Panc1 (cell line): ENCODE results near the gene HS3ST5. TPM values are rescaled to one million over a fixed set of nuclear protein-coding genes. Genes with fewer than 3 reads are reported as not detected.

Experiments used
- ATAC-seq: fragments of 200-7000 bp; cut with Tn5 transposase; 2 replicates; pipeline ENCODE4 v1.9.1; 2020; ENCODE audit warnings: mild to moderate bottlenecking, moderate library complexity
- BruUV-seq: library from RNA; stranded (reverse); fragments of 400-500 nt; replicated peaks from 2 replicates; lab custom pipeline; 2021; lab: Mats Ljungman, UMichigan
- CTCF ChIA-PET: fragments of 300-600 bp; sonication (Branson Sonifier 250); formaldehyde crosslinking; loops from one replicate; lab custom pipeline; 2022; ENCODE audit warnings: antibody characterized with exemption; lab: Charles Lee
- POLR2A ChIA-PET: fragments of 300-600 bp; sonication (Branson Sonifier 250); formaldehyde crosslinking; loops from one replicate; lab custom pipeline; 2022; ENCODE audit warnings: antibody characterized with exemption; lab: Charles Lee
- DNase-seq: peaks from one replicate; pipeline ENCODE4 v3.0.0-alpha.2; 2010; ENCODE audit warnings: low read depth, low spot score
- H3K27ac ChIP-seq: 2 replicates; pipeline ENCODE4 v1.5.1; 2011; ENCODE audit warnings: mild to moderate bottlenecking, low read length, inconsistent platforms
- H3K27me3 ChIP-seq: fragments of 200-500 bp; sonication (Bioruptor generic); 2 replicates; pipeline ENCODE4 v1.6.0; 2014; ENCODE audit warnings: low read length, inconsistent platforms; ENCODE audit not compliant: control insufficient read depth, insufficient read depth
- H3K36me3 ChIP-seq: fragments of 200-500 bp; sonication (Bioruptor generic); 2 replicates; pipeline ENCODE4 v1.5.1; 2014; ENCODE audit warnings: inconsistent platforms, mild to moderate bottlenecking, low read length, moderate library complexity; ENCODE audit not compliant: control insufficient read depth, insufficient read depth
- H3K4me1 ChIP-seq: 2 replicates; pipeline ENCODE4 v1.5.1; 2011; ENCODE audit warnings: inconsistent platforms, mild to moderate bottlenecking, low read length, moderate library complexity; ENCODE audit not compliant: control insufficient read depth, insufficient read depth
- H3K4me3 ChIP-seq, 2 experiments: 2 replicates each; pipeline ENCODE4 v1.5.1; 2011 to 2012; ENCODE audit warnings: low read depth in 2 of 2, low read length in 2 of 2, mild to moderate bottlenecking in 2 of 2, inconsistent platforms in 1 of 2, moderate library complexity in 1 of 2
- H3K9me3 ChIP-seq: fragments of 200-500 bp; sonication (Bioruptor generic); 2 replicates; pipeline ENCODE4 v1.5.1; 2014; ENCODE audit warnings: low read depth, mild to moderate bottlenecking, inconsistent platforms, low read length, moderate library complexity; ENCODE audit not compliant: control insufficient read depth, insufficient read depth
- POLR2AphosphoS5 ChIP-seq: IDR thresholded peaks from 2 replicates; pipeline ENCODE4 v1.6.1; 2012; ENCODE audit warnings: mild to moderate bottlenecking, low read depth, low read length, moderate library complexity
- SIN3A ChIP-seq: IDR thresholded peaks from 2 replicates; pipeline ENCODE4 v1.6.1; 2012; ENCODE audit warnings: low read depth, mild to moderate bottlenecking, low read length, moderate library complexity, borderline replicate concordance; ENCODE audit not compliant: insufficient read depth
- TCF7L2 ChIP-seq: IDR thresholded peaks from 2 replicates; pipeline ENCODE4 v1.6.1; 2011; ENCODE audit warnings: mild to moderate bottlenecking, low read depth, low read length, inconsistent platforms
- in situ Hi-C: cut with HindIII; loops from 2 replicates; pipeline ENCODE4 v1.10.0; 2016; ENCODE audit warnings: low sequenced_read_pairs, low pct_unique_long_range_greater_than_20kb
- intact Hi-C: fragments of 100-400 bp; cut with micrococcal nuclease; formaldehyde crosslinking; loops from one replicate; pipeline ENCODE4 v1.10.0; 2022; ENCODE audit not compliant: unreplicated experiment
- total RNA-seq: library from RNA; stranded (reverse); gene quantifications from one replicate; pipeline ENCODE4 v1.2.1, GENCODE V29; 2021; ENCODE audit not compliant: unreplicated experiment
- TF ChIP-seq, protein P1 (sequence below): fragments of 450-650 bp; IDR thresholded peaks from 2 replicates; pipeline ENCODE4 v1.5.1; 2017; ENCODE audit warnings: mild to moderate bottlenecking
- TF ChIP-seq, protein P2 (sequence below), 2 experiments: IDR thresholded peaks; 2 replicates each; pipeline ENCODE4 v1.6.1; 2011 to 2012; ENCODE audit warnings: low read depth in 2 of 2, control low read depth in 1 of 2, low read length in 1 of 2, mild to moderate bottlenecking in 1 of 2, moderate library complexity in 1 of 2; ENCODE audit not compliant: insufficient read depth in 1 of 2

The HS3ST5 gene
- total RNA-seq, 1 experiment from 2014 or later, result 0.05 TPM

DNA sequence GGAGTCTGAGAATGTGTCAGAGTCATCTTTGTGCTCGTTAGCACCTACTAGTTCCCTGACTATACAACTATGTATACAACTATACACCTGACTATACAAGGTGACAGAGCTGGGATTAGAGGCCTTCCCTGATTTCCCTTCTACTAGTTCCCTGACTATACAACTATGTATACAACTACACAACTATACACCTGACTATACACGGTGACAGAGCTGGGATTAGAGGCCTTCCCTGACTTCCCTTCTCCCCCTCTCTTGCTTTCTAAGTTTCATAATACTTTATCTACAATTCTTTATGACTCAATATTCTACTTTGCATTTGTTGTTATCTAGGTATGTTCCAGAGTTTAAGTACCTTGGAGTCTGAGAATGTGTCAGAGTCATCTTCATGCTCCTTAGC lies 68.0 kb downstream of the HS3ST5 start:
- Histone ChIP-seq H3K27me3 (no peaks in the 10 kb centered on the region), H3K9me3 (no peaks in the 10 kb centered on the region), H3K4me3 (no peak overlapping the region), H3K36me3 (no peaks in the 10 kb centered on the region), H3K4me1 (no peaks in the 10 kb centered on the region), H3K27ac (no peak overlapping the region)
- BruUV-seq, result no TSS peak
- ChIA-PET CTCF (interaction anchor here (0.6 kb wide), 1 partner anchor 304 kb away, joined by 7 read pairs; the partner anchor contains the start of gene HDAC2), POLR2A (no interaction called here)
- in situ Hi-C loops (no loop called here), intact Hi-C loops (no loop called here)
- DNase-seq (no peak), ATAC-seq (no peak)
- no peak for TF ChIP-seq POLR2AphosphoS5
- TF ChIP-seq, protein P1, sequence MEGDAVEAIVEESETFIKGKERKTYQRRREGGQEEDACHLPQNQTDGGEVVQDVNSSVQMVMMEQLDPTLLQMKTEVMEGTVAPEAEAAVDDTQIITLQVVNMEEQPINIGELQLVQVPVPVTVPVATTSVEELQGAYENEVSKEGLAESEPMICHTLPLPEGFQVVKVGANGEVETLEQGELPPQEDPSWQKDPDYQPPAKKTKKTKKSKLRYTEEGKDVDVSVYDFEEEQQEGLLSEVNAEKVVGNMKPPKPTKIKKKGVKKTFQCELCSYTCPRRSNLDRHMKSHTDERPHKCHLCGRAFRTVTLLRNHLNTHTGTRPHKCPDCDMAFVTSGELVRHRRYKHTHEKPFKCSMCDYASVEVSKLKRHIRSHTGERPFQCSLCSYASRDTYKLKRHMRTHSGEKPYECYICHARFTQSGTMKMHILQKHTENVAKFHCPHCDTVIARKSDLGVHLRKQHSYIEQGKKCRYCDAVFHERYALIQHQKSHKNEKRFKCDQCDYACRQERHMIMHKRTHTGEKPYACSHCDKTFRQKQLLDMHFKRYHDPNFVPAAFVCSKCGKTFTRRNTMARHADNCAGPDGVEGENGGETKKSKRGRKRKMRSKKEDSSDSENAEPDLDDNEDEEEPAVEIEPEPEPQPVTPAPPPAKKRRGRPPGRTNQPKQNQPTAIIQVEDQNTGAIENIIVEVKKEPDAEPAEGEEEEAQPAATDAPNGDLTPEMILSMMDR, result no peak
- no peak for TF ChIP-seq TCF7L2
- no peak for TF ChIP-seq SIN3A
- TF ChIP-seq, protein P2, sequence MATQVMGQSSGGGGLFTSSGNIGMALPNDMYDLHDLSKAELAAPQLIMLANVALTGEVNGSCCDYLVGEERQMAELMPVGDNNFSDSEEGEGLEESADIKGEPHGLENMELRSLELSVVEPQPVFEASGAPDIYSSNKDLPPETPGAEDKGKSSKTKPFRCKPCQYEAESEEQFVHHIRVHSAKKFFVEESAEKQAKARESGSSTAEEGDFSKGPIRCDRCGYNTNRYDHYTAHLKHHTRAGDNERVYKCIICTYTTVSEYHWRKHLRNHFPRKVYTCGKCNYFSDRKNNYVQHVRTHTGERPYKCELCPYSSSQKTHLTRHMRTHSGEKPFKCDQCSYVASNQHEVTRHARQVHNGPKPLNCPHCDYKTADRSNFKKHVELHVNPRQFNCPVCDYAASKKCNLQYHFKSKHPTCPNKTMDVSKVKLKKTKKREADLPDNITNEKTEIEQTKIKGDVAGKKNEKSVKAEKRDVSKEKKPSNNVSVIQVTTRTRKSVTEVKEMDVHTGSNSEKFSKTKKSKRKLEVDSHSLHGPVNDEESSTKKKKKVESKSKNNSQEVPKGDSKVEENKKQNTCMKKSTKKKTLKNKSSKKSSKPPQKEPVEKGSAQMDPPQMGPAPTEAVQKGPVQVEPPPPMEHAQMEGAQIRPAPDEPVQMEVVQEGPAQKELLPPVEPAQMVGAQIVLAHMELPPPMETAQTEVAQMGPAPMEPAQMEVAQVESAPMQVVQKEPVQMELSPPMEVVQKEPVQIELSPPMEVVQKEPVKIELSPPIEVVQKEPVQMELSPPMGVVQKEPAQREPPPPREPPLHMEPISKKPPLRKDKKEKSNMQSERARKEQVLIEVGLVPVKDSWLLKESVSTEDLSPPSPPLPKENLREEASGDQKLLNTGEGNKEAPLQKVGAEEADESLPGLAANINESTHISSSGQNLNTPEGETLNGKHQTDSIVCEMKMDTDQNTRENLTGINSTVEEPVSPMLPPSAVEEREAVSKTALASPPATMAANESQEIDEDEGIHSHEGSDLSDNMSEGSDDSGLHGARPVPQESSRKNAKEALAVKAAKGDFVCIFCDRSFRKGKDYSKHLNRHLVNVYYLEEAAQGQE (IDR thresholded peaks at IDR 0.05; ENCODE audit: insufficient read depth in 1 of 2, low read depth in 2 of 2, low read length in 1 of 2), result no peak

DNA sequence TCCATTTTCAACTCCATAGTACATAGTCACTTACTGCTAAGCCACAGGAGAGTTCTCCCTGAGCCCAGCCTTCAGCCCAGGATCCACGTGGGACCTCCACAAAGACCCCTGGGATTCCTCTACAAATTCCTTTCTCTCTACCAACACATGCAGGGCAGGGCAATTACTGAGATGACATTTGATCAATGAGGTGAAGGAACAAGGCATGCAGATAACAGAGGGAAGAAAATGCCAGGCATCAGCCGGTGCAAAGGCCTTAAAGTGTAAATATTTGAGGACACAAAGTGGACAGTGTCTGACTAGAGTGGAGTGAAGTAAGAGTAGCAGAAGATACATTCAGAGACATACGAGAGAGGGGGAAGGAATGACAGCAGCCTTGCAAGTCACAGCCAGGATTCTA lies 70.2 kb downstream of the HS3ST5 start:
- BruUV-seq, result no TSS peak
- no peaks in the 10 kb centered on the region for H3K27me3 ChIP-seq
- intact Hi-C loops, result no loop called here

More for the DNA sequence above, 70.2 kb downstream of the HS3ST5 start:
- no peak for DNase-seq
- ChIA-PET POLR2A (no interaction called here), CTCF (no interaction called here)
- Histone ChIP-seq H3K9me3 (no peaks in the 10 kb centered on the region), H3K27ac (no peak overlapping the region), H3K4me3 (no peak overlapping the region), H3K4me1 (no peaks in the 10 kb centered on the region), H3K36me3 (no peaks in the 10 kb centered on the region)
- TF ChIP-seq SIN3A (no peak), POLR2AphosphoS5 (no peak), TCF7L2 (no peak)
- TF ChIP-seq, protein P1, result no peak
- TF ChIP-seq, protein P2 (IDR thresholded peaks at IDR 0.05; ENCODE audit: insufficient read depth in 1 of 2, low read depth in 2 of 2, low read length in 1 of 2), result no peak
- no peak for ATAC-seq
- in situ Hi-C loops, result no loop called here
